Measurements from ENCODE around the gene PLEKHN1. TPM values are rescaled to one million over a fixed set of nuclear protein-coding genes. Genes with fewer than 3 reads are reported as not detected.

Gene PLEKHN1
- total RNA-seq, 2 donors from 2014 or later = 1.9 to 2.3 TPM

DNA sequence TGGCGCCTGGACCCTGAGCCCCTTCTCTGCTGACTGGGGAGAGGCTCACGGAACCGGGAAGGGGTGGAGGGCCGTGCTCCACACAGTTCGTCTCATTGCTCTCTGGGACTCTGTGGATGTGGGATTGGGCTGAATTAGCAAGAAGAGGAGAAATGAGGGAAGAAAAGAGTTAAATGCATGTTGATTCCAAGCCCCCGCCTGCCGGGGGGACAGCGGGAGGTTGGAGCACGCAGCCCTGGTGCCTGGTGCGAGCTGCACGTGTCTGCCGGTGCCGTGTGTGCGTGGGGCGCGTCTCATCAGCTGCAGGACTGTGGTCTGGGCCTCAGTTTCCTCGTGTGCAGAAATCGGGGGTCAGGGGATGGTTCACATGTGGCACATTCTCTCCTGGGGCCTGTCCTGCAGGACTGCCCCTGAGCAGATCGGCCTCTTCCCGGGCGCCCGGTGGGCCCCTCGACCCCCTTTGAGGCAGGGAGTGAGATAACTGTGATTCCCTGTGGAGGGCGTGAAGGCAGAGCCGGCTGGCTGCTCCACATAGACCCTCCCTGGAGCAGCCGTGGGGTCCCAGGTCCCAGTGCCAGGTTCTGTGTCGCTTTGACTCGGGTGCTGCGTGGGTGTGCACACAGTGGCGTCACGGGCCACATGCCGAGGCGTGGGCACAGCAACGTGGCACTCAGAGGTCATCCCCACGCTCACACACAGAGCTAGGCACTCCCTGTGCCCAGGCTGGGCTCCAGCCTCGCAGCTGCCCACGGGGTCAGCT lies 31.1 kb upstream of the PLEKHN1 start:
- no peaks in the 10 kb centered on the region for H3K9me3 Mint-ChIP-seq
- peak overlapping the region in 1 of 2 donors; percentile 8 for H3K4me3 Mint-ChIP-seq
- no peak for ATAC-seq (replicated peaks in 1 of 2)
- H3K36me3 Mint-ChIP-seq (ENCODE audit: insufficient read depth in 2 of 2) = no peaks in the 10 kb centered on the region
- peaks cover 5% of the 10 kb centered on the region for H3K4me1 Mint-ChIP-seq (ENCODE audit: low read depth)
- peaks cover 30% of the 10 kb centered on the region for H3K27me3 Mint-ChIP-seq (ENCODE audit: low read depth)
- no peak overlapping the region for H3K27ac Mint-ChIP-seq
- no peak for DNase-seq

DNA sequence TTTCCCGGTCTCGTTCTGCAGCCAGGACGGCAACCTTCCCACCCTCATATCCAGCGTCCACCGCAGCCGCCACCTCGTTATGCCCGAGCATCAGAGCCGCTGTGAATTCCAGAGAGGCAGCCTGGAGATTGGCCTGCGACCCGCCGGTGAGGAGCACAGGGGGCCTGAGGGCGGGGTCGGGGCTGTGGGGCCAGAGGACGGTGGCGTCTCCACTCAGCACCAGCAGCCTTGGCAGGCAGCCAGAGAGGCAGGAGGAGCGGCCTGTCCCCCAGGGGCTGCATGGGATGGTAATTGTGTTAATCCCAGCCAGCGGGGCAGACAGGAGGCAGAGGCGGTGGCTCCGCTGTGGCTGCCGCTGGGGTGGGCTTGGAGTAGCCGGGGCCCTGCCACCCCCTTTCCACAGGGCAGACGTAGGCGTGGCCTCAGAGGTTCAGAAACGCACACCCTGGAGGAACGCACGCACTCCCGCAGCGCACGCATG lies 30.5 kb upstream of the PLEKHN1 start:
- Mint-ChIP-seq H3K27me3 (ENCODE audit: low read depth) (peaks cover 30% of the 10 kb centered on the region), H3K9me3 (no peaks in the 10 kb centered on the region)

DNA sequence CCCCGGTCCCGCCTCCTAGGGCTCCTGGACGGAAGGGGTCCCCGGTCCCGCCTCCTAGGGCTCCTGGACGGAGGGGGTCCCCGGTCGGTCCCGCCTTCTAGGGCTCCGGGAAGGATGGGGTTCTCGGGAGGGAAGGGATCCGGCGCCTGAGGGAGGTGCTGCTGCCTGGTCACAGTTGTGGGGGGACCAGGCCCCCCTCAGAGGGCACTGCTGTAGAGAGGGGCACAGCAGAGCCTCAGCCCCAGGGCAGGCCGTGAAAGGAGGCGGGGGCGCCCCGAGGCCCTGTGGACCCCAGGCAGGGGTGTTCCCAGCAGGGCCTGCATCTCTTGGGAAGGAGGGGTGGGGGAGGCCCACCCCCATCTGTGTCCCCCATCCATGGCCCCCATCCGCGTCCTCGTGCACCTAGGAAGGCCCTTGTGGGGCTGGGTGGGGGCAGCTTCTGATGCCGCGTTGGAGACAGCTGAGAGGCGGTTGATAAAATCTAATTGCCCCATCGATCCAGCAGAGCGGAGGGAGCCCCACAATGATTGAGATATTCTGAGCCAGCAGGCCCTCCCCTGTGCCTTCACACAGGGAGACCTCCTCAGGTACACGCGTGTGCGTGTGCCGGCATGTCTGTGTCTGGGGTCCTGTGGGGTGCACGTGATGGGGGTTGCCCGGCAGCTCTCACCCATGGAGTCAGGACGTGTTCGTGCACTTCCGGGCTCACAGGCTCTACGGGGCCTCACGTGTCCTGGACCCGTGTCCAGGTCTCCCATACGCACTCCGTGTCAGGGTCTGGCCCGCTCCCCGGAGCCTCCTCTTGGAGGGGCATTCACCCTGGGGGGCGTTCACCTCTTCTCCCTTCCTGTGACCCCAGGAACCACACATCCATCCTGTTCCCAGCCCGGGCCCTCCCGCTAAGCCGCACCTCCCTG lies 29.7 kb upstream of the PLEKHN1 start:
- DNase-seq (no peak), ATAC-seq (replicated peaks in 1 of 2) (no peak)
- peaks cover 11% of the 10 kb centered on the region for H3K4me1 Mint-ChIP-seq (ENCODE audit: low read depth)
- no peaks in the 10 kb centered on the region for H3K36me3 Mint-ChIP-seq (ENCODE audit: insufficient read depth in 2 of 2)
- no peak overlapping the region for H3K27ac Mint-ChIP-seq
- H3K9me3 Mint-ChIP-seq = no peaks in the 10 kb centered on the region
- peaks cover 36% of the 10 kb centered on the region for H3K27me3 Mint-ChIP-seq (ENCODE audit: low read depth)
- no peak overlapping the region for H3K4me3 Mint-ChIP-seq

More for the DNA sequence above, 30.5 kb upstream of the PLEKHN1 start:
- H3K27ac Mint-ChIP-seq = no peak overlapping the region
- H3K4me1 Mint-ChIP-seq (ENCODE audit: low read depth) = peaks cover 5% of the 10 kb centered on the region
- DNase-seq = no peak
- H3K36me3 Mint-ChIP-seq (ENCODE audit: insufficient read depth in 2 of 2) = no peaks in the 10 kb centered on the region
- no peak for ATAC-seq (replicated peaks in 1 of 2)
- H3K4me3 Mint-ChIP-seq = no peak overlapping the region

DNA sequence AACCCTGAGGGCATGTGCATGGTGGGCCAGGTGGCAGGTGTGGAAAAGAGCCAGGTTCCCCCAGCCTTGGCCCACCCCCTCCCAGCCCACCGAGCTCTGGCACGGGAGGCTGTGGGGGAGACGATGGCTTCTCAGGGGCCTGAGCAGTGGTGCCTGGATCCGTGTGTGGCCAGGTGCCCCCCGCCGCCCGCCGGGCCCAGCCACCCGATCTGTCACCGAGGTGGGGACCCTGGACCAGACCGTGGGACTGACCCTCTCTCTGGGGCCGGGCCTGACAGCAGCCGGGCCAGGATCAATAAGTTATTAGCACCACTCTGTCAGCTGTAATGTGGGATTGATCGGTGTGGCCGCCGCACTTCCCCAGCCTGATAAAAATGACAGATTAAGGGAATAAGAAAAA lies 28.8 kb upstream of the PLEKHN1 start:
- Mint-ChIP-seq H3K4me3 (no peak overlapping the region), H3K4me1 (ENCODE audit: low read depth) (peaks cover 11% of the 10 kb centered on the region), H3K27me3 (ENCODE audit: low read depth) (peaks cover 36% of the 10 kb centered on the region), H3K9me3 (no peaks in the 10 kb centered on the region), H3K27ac (no peak overlapping the region), H3K36me3 (ENCODE audit: insufficient read depth in 2 of 2) (no peaks in the 10 kb centered on the region)
- DNase-seq = no peak
- no peak for ATAC-seq (replicated peaks in 1 of 2)

DNA sequence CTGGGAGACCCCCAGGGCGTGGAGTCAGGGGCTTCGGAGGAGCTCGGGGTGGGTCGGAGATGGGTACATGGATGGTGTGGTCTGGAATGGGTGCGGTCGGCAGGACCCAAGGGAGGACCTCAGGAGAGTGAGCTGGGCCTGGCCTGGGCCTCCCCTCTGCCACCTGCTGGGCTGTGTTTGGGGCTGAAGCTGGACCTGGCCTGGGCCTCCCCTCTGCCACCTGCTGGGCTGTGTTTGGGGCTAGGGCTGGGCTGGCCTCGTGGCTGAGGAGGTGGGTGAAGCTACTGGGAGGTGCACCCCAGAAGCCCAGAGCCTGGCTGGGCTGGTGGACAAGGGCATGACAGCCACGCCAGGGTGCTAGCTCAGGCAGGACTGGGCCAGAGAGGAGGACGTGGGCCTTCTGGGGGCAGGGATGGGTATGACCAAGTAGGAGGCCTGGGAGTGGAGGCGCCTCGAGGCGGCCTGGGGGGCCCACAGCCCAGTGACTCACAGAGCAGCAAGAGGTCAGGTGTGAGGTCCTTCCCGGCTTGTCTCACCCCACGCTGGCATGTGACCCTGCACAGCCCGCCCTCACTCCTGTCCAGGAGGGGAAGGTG lies 28.1 kb upstream of the PLEKHN1 start:
- no peak overlapping the region for H3K27ac Mint-ChIP-seq
- peaks cover 35% of the 10 kb centered on the region for H3K27me3 Mint-ChIP-seq (ENCODE audit: low read depth)
- no peaks in the 10 kb centered on the region for H3K9me3 Mint-ChIP-seq
- H3K36me3 Mint-ChIP-seq (ENCODE audit: insufficient read depth in 2 of 2) = no peaks in the 10 kb centered on the region
- peaks cover 11% of the 10 kb centered on the region for H3K4me1 Mint-ChIP-seq (ENCODE audit: low read depth)
- H3K4me3 Mint-ChIP-seq = no peak overlapping the region
- peak; percentile 51 to 52 for ATAC-seq (replicated peaks in 1 of 2)
- peak; percentile 30 to 35 for DNase-seq

DNA sequence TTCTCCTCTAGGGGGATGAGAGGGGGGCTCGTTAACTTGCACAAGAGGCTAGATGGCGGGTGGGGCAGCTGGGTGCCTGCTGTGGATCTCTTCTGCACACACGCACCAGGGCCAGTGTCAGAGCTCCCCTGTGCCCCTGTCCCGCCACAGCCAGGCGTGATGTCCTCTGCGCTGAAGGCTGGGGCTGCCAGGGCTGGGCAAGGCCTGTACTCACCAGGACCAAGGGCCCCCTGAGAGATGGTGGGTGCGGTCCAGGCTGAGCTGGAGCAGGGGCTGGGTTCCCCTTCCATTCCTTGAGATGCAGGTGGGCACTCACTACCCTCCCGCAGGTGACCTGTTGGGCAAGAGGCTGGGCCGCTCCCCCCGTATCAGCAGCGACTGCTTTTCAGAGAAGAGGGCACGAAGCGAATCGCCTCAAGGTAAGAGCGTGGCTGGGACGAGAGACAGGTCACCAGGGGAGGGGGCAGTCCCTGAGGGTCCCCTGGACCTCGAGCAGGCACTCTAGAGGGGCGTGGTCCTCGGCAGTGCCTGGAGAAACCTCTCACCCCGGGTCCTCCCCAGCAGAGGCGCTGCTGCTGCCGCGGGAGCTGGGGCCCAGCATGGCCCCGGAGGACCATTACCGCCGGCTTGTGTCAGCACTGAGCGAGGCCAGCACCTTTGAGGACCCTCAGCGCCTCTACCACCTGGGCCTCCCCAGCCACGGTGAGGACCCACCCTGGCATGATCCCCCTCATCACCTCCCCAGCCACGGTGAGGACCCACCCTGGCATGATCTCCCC lies 27.4 kb upstream of the PLEKHN1 start:
- no peak for ATAC-seq (replicated peaks in 1 of 2)
- Mint-ChIP-seq H3K27me3 (ENCODE audit: low read depth) (peaks cover 29% of the 10 kb centered on the region), H3K4me3 (no peak overlapping the region), H3K9me3 (no peaks in the 10 kb centered on the region), H3K27ac (no peak overlapping the region), H3K36me3 (ENCODE audit: insufficient read depth in 2 of 2) (no peaks in the 10 kb centered on the region), H3K4me1 (ENCODE audit: low read depth) (peaks cover 11% of the 10 kb centered on the region)
- no peak for DNase-seq

DNA sequence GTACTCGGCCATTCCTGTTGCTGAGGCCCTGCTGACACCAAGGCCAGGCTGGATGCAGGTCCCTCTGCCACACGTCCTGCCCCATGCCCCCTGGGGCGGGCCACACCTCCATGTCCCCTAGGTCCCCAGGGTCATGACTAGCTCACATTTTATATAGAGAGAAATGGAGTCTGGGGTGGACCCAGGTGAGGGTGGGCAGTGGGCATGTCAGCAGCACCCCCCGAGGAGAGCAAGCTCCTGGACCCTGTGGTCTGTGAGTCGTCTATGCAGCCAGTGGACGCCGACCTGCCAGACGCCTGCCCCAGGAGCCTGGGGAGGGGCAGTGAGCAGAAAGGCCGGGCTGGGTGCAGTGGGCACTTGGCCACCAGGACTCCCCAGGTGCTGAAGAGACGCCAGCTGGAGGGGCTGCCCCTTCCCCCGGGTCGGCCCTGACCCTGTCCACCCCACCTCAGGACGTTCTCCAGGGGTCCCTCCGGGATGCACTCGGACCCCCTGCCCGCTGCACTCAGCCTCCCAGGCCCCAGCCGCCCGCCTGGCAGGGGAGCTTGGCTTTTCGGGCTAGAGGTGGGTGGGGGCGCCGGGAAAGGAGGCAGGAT lies 26.7 kb upstream of the PLEKHN1 start:
- Mint-ChIP-seq H3K27me3 (ENCODE audit: low read depth) (peaks cover 29% of the 10 kb centered on the region), H3K4me1 (ENCODE audit: low read depth) (peaks cover 11% of the 10 kb centered on the region), H3K36me3 (ENCODE audit: insufficient read depth in 2 of 2) (no peaks in the 10 kb centered on the region), H3K4me3 (no peak overlapping the region), H3K27ac (no peak overlapping the region), H3K9me3 (no peaks in the 10 kb centered on the region)
- DNase-seq = no peak
- no peak for ATAC-seq (replicated peaks in 1 of 2)

DNA sequence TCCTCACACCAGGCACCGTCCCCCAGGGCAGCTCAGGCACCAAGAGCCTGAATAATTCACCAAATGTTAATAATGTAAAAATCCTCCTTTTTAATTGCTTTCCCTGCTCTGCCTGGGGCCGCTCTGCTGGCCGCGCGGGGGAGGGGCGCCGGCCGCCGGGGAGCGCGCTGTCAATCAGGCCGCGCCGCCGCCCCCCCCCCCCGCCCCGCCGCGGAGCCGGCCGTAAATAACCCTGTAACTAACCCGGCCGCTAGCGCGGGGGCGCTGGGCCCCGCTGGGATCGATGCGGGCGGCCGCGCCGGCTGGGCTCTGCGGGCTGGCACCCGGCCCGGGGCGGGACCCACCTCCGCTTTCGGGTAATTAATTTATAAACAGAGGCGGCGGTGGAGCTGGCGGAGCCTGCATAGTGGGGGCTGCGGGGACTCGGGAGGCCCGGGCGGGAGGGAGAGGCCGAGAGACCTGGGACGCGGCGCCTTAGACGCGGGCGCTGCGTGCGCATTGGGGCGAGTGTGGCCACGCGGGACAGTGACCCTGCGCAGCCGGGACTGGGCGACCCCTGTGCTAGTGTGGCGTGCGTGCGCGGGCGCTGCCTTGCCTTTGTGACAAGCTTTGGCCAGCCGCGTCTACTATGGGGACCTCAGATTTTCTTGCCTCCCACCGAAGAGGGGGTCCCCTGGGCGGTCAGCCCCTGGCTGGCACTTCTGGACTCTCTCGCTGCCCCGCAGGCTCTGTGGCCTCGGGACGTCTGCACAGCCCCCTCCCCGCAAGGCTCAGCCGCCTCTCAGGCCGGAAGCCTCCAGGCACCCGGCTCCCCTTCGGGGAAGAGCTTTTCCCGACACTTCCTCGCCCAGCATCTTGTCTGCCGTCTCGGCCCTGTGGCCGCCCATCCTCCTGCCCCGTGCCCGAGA lies 25.9 kb upstream of the PLEKHN1 start:
- Mint-ChIP-seq H3K27me3 (ENCODE audit: low read depth) (peaks cover 21% of the 10 kb centered on the region), H3K36me3 (ENCODE audit: insufficient read depth in 2 of 2) (peaks cover 0 to 2% of the 10 kb centered on the region in 2 donors), H3K4me1 (ENCODE audit: low read depth) (peaks cover 5% of the 10 kb centered on the region), H3K9me3 (no peaks in the 10 kb centered on the region), H3K4me3 (peak overlapping the region; percentile 77 to 83), H3K27ac (no peak overlapping the region)
- peak; percentile 19 to 24 for ATAC-seq (replicated peaks in 1 of 2)
- peak; percentile 31 to 32 for DNase-seq

DNA sequence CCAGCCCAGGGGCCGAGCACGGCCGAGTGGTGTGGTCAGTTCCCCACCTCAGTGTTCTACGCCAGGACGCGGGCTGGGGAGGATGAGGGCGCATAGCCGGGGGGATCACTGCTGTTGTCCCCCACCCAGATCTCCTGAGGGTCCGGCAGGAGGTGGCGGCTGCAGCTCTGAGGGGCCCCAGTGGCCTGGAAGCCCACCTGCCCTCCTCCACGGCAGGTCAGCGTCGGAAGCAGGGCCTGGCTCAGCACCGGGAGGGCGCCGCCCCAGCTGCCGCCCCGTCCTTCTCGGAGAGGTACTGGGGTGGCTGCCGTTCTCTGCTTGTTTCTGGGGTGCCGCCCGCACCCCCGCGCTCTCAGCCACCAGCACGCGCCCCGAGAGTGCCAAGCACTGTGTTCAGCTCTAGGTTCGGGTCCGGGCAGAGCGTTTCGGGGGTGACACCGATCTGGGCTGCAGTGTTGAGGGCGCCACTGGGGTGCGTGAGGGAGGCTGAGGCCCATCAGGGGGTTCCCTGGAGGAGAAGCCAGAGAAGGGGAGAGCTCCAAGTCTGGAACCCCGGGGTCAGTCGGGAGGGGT lies 25.2 kb upstream of the PLEKHN1 start:
- Mint-ChIP-seq H3K27me3 (ENCODE audit: low read depth) (peaks cover 18% of the 10 kb centered on the region), H3K4me1 (ENCODE audit: low read depth) (peaks cover 5% of the 10 kb centered on the region), H3K9me3 (no peaks in the 10 kb centered on the region), H3K27ac (no peak overlapping the region), H3K36me3 (ENCODE audit: insufficient read depth in 2 of 2) (peaks cover 0 to 2% of the 10 kb centered on the region in 2 donors), H3K4me3 (peak overlapping the region; percentile 77 to 83)
- no peak for DNase-seq
- peak; percentile 14 to 15 for ATAC-seq (replicated peaks in 1 of 2)

DNA sequence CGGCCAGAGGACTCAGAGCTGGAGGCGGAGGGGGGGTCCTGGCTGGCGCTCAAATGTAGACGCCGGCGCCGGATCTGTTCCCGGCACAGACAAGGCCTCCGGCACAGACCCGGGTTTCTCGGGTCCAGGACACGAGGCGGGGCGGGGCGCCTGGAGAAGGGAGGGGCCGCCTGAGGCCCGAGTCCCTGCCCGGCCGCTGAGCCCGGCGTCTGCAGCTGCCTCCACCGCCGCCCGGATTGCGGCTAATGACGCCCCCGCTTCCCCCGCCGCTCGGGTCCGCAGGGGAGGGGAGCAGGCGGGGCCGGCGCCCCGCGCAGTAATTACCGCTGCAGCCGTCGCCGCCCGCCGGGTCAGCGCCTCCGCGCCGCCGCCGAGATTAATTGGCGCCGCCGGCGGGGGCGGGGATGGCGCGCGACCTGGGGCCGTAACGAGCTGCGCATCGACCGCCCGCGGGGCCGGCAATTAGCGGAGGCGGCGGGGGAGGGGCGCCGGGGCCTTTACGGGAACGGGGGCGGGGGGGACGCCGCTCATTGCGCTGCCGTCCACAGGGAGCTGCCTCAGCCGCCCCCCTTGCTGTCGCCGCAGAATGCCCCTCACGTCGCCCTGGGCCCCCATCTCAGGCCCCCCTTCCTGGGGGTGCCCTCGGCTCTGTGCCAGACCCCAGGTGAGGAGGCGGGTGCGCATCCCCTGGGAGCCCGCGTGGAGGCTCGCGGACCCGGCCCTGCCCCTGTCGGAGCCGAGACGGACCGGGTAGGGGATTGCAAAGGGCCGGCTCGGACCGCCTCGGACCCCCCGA lies 24.5 kb upstream of the PLEKHN1 start:
- peaks cover 18% of the 10 kb centered on the region for H3K27me3 Mint-ChIP-seq (ENCODE audit: low read depth)
- ATAC-seq (replicated peaks in 1 of 2) = peak; percentile 16 to 27
- DNase-seq = peak; percentile 35 to 42
- peak overlapping the region; percentile 77 to 83 for H3K4me3 Mint-ChIP-seq
- H3K9me3 Mint-ChIP-seq = no peaks in the 10 kb centered on the region
- peaks cover 0 to 2% of the 10 kb centered on the region in 2 donors for H3K36me3 Mint-ChIP-seq (ENCODE audit: insufficient read depth in 2 of 2)
- H3K27ac Mint-ChIP-seq = no peak overlapping the region
- peaks cover 5% of the 10 kb centered on the region for H3K4me1 Mint-ChIP-seq (ENCODE audit: low read depth)

Measured in activated T-cell treated with anti-CD3 and anti-CD28 coated beads, Interleukin-2, amount 50 U/mL, for 72 hours (primary cell).